NK-92 (cell line): Measurements from ENCODE around the gene SYNPO2.
"Not testable (repeated sequence)": the region's sequence is repeated elsewhere in the genome, so short reads cannot be mapped to it uniquely, and the experiment has no call there.

Experiments
- DNase-seq: peaks from one replicate; lab custom pipeline; 2025; ENCODE audit not compliant: unreplicated experiment; lab: John Stamatoyannopoulos, UW

The SYNPO2 gene

DNA sequence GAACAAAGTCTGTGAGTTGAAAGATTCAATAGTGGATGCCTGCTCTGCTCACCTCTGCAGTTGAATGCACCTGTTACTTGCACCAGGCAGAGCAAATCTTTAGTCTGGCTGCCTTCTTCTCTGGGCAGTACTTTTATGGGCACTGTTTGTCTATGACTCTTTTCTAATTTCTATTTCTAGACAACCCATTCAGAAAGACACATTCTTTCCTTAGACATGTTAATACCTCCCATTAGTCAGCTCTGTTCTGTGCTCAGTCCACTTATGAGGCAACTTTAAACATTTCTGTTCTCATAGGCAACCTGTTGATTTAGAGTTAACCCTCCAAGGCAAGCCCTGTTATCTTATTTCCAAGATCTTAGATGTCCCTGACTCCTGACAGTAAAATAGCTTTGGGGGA, 108.9 kb downstream of the SYNPO2 start:
- DNase-seq = no peak

DNA sequence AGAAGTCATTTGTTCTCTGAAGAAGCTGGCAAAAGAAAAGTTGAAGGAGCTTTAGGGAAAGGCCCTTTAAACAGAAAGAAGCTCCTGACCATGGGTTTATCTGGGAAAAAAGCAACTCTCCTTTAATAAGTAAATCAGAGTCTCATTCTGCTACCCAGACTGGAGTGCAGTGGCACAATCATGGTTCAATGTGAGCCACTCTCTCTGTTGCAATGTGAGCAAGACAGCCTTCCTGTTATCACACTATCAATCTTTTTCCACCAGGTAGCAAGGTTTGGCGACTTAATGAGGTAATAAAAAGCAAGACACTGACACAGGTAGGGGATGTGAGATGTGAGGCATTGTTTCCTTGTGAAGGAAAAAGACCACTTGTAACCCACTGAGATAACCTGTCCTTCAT, 111.3 kb downstream of the SYNPO2 start:
- DNase-seq = no peak

DNA sequence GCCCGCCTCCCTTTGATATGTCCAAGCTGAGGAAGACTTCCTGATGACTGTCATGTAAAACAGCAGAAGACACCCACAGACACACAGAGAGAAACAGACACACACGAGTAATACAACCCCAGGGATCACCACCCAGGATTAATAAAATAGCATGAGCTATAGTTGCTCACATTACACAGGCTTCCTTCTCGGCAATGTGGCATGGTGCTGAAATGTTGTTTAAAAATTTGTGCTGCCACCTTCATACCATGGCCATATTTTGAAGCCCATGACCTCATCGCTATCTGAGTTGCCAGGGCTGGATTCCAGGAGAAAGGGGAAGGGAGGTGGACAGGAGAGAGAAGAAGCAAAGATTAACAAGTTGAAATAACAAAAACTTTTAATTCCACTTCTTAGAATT, 111.7 kb downstream of the SYNPO2 start:
- DNase-seq = no peak

DNA sequence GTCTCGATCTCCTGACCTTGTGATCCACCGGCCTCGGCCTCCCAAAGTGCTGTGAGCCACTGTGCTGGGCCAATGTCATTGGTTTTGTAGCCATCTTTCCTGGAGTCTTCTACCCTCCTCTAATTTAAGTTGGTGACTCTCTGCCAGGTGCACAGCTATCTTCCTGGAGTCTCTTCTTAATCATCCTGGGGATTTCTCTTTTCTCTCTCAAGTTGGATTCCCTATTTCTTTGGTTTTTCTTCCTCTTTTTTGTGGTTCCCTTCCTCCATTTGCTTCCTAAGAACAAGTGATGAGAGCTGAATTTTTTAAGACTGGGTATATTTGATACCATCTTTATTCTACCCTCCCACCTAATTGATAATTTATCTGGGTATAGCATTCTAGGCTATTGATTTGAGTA, 113.8 kb downstream of the SYNPO2 start:
- no peak for DNase-seq

DNA sequence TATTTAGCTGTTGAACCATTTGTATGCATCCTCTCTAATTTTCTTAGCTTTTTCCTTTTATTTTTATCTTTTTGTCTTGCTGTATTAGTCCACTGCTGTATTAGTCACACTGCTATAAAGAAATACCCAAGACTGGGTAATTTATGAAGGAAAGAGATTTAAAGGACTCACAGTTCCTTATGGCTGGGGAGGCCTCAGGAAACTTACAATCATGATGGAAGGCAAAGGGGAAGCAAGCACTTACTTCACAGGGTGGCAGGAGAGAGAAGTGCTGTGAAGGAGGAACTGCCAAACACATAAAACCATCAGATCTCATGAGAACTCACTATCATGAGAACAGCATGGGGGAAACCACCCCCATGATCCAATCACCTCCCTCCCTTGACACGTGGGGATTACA, 114.3 kb downstream of the SYNPO2 start:
- not testable (repeated sequence) for DNase-seq

DNA sequence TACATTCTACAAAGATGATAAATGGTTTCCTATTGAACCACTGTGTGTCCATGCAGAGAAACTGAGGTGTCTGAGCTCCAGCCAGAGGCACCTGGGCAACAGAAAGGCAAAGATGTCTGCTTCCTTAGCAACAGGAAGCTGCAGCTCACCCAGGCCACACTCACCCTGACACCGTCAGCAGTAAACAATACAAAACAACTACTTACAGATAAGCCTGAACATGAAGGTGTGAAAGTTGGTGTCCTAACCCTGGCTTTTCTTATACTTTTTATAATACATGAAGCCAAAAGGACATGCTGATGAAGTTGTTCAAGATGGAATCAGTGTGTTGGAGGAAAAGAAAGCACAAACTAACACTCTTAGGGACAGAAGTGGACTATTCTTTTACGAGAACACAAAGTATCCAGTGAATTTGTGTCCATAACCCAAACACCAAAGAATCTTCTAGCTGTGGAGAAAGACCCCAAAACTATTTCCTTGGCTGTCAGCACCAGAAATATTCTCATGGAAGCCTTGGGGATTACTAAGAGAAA, 117.3 kb downstream of the SYNPO2 start:
- no peak for DNase-seq

DNA sequence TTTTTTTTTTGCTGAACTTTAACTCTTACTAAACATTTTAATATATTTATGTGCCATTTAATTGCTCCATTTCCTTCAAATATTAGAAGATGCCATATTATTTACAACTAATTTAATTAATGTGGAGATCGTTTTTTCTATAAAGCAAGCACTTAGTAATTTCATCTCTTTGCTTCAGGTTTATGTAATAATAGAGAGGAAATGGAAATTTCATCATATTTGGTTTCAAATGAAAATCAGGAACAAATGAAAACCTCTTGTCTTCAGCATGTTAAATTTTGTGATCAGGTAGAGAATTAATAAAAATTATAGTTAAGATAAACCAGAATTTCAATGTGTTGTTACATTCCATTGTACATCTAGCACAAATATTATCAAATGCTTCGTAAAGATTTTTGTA, 120.1 kb downstream of the SYNPO2 start:
- no peak for DNase-seq

DNA sequence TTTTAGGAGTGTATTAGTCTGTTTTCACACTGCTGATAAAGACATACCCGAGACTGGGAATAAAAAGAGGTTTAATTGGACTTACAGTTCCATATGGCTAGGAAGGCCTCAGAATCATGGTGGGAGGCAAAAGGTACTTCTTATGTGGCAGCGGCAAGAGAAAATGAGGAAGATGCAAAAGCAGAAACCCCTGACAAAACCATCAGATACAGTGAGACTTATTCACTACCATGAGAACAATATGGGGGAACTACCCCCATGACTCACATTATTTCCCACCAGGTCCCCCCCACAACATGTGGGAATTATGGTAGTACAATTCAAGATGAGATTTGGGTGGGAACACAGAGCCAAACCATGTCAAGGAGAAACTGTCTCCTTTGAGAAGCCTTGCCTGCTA, 121.6 kb downstream of the SYNPO2 start:
- not testable (repeated sequence) for DNase-seq

DNA sequence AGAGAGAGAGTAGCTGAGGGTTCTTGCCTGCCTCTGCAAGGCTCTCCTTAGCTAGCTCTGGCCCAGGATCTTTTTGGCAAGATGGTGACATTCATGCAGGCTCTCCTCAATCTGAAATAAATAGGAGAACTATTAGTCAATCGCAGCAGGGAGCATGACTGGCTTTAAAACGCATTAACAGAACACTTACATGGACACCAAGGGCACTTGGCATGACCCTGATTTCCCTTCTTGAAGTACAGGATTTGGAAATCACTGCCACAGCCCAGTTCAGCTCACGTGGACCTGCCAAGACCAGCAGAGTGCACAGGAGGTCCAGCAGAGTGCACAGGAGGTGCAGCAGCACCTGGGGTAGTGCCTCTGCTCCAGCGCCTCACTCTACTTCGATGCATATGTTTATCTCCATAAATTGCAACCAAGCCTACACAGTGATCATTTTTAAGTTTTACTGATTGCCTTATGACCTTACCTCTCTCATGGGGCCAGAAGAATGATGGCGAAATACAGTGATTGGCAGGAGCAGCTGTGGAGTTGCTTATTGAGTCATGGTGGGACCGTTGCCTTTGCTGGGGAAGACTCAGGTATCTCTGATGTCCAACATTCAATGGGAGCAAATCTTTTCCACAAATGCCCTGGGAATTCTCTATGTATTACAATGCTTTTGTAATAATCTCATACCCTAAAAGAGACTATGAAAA, 122.4 kb downstream of the SYNPO2 start:
- DNase-seq = no peak

DNA sequence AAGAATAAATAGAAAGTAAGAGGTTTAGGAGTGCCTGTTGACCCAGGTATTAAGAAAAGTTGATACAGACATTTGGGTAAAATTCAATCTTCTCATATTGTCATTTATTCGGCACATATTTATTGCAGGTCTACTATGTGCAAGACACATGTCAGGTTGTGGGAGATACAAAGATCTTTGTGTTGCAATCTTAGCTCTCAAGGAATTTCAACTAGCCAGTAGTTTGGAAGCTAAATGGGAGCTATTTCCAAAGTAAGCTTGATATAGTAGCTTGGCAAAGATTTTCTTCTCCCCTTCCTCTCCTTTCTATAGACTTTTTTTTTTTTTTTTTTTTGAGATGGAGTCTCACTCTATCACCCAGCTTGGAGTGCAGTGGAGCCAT, 122.9 kb downstream of the SYNPO2 start:
- DNase-seq = no peak

DNA sequence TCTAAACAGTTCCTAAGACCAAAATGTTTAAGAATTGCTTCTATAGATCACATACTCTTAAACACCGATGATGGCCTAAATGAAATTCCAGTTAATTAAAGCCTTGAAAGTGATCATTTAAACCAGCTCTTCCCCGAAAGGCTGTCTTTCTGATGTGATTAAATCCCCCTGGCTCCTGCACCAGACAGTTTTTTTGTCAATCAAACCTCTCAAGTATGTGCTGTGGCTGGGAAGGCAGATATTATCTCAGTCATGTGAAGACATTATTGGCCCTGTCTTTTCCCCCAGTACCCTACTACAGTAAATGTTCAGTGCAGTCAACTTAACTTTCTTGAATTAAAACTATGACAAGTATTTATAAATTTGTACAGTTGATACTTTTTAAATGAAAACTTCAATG, 126.0 kb downstream of the SYNPO2 start:
- DNase-seq = no peak

DNA sequence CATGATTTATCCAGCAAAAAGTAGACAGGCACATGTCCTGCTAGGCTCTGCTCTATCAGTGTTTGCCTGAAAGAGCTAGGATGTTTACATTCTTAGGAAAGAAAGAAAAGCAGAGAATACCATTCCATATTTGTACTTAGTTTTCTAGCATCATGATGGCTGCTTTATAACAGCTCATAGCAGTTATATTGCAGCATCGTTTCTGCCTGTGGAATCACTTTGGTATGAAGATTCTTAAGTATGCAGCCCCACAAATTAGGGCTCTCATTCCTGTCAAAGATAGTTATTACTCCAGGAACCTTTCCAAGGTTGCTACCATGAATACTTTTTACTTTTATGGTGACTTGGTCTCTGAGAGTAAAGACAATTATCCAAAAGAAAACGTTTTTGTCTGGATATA, 128.0 kb downstream of the SYNPO2 start:
- no peak for DNase-seq

DNA sequence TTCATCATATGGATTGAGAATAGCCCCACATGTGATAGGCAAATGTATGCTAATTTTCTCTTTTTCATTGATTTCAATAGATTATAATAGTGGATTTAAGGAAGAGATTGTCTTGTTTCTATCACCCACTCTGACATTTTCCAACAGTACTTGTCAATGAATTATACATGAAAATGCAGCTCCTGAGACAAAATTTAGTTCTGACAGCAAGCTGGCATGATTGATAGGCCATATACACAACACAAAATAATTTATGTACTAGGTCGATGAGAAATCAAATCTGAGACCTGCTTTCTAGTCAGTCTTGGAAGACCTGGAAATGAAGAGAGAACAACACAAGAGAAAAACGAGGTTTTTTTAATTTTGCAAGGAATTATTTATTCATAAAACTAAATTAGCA, 129.0 kb downstream of the SYNPO2 start:
- DNase-seq = no peak

DNA sequence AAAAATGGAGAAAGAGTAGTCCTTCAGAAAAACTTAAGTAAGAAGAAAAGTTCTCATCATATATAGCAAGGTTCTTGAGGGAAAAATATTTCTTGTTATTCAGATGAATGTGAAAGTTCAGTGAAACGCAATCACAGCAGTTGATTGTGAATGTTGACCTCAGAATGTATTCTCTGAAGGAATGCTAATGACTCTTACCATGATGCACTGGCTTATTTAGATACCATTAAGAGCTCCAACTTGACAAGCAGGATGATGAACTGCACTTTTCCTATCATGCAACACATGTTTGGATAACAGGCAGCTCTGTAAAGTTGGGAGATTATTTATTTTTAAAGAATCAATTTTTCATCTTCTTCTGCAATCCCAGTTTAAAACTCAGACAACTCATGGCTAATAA, 131.5 kb downstream of the SYNPO2 start:
- DNase-seq = no peak

DNA sequence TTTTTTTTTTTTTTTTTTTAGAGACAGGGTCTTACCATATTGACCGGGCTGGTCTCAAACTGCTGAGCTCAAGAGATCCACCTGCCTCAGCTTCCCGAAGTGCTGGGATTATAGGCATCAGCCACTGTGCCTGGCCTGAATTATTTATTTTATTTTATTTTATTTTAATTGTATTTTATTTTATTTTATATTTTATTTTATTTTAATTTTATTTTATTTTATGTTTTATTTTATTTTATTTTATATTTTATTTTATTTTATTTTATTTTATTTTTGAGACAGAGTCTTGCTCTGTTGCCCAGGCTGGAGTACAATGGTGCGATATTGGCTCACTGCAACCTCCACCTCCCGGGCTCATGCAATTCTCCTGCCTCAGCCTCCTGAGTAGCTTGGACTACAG, 133.9 kb downstream of the SYNPO2 start:
- DNase-seq = not testable (repeated sequence)

DNA sequence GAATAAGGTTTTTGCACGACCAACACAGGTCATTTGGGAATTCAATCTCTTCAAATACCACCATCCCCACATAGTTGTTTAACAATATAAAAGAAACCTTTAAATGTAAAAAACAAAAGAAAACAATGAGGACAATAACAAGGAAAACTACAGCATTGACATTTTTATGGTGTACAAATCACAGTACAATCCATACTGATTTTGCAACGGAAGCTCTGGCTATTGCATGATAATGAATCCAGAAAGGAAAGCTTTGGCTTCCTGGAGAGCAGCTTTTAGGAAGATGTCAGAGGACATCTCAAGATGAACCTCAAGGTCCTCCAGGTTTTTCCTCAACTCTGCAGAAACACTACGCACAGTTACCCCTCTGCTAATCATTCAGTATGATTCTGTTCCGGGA, 135.4 kb downstream of the SYNPO2 start:
- no peak for DNase-seq

DNA sequence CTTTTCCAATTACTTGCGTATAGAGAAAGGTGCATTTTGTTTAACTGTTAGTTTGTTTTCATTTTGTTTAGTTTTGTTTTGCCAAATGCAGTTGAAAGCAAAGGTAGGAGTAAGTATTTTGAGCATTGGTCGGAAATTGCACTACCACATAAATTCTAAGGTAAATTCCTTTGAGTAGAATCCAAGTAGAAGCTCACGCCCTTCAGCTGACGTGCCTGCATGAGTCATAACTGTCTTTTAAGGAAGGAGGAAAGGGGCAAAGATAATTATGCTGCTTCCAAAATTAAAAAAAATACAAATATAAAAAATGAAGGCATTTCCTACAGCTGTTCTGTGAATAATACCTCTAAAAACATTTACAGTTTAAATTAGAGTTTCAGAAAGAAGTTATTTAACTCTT, 136.8 kb downstream of the SYNPO2 start:
- no peak for DNase-seq

DNA sequence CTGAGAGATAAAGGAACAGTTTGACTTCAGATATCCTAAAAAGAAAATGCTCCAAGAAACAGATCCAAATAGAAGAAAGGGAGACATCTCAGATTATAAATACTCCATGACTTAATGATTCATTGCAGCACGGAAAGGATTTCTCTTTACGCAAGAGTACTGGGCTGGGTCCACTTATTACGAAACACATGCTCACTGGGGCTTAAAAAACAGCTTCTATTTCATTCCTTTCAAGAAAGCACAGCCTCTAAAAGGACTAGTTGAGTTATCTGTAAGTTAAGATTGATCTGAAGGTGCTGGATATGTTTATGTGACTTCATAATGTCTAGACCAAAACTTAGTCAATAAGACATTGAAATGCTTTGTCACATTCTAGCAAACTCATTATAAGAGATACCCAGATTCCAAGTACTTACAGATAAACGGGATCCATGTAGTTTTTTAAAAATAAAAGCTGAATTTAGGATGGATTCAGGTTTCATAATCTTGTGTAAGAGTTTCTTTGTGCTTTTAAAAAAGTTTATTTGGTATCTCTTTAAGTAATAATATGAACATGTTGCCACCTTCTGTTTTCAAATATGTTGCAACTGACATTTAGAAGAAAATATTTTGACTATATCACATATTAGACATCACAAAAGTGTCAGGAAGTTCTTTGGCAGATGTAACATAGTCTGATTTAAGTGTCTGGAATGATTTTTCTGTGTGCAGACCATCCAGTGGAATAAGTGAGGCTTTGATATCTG, 137.4 kb downstream of the SYNPO2 start:
- DNase-seq = no peak

DNA sequence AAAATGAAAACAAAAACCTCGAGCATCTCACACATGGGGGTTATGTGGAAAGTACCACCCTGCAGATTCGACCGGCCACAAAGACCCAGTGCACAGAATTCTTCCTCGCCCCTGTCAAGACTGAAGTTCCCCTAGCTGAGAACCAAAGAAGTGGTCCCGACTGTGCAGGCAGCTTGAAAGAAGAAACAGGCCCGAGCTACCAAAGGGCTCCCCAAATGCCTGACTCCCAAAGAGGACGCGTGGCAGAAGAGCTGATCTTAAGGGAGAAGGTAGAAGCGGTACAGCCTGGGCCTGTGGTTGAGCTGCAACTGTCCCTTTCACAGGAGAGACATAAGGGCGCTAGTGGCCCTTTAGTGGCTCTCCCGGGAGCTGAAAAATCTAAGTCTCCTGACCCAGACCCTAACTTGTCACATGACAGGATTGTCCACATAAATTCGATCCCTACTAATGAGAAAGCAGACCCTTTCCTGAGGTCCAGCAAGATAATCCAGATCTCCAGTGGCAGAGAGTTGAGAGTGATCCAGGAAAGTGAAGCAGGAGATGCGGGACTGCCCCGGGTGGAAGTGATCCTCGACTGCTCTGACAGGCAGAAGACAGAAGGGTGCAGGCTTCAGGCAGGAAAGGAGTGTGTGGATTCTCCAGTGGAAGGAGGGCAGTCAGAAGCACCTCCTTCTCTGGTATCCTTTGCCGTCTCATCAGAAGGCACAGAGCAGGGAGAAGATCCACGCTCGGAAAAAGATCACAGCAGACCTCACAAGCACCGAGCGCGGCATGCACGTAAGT, 138.2 kb downstream of the SYNPO2 start:
- no peak for DNase-seq

DNA sequence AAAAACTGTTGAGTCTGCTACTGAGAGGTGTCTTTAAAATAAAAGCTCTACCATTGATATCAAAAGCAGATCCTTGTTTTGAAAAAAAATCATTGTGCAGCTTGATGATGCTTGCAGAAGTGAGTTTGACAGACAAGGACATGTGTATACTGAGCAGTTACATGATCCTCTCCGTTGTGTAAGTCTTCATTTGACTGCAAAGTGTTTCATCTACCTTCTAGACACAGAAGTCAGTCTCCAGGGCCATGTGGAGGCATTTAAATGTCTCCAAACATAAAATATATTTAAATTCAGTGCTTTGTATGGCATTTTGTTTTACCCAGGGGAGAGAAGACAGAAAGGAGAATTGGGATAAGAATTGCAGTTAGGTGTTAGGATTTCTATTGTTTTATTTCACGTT, 139.2 kb downstream of the SYNPO2 start:
- no peak for DNase-seq

DNA sequence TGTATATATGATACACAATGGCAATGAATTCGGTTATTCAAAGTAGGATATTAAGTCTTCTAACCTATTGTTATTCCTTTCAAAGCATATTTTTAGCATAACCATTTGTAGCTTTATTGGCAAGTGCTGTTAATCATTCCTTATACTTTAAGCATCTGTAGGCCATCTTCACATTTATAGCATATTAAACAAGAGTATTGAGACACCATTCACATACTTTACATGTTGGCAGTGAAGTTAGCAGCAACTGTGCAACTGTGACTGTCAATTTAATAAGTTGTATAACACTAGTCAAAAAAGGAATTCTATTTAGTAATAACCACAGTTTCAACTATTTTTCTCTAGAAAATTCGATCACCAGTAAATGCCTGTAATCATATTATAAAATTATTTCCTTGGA, 139.6 kb downstream of the SYNPO2 start:
- DNase-seq = no peak
